Vagina (tissue), 2 donors: ENCODE measurements around the gene SSB. TPM values are rescaled to one million over a fixed set of nuclear protein-coding genes. Genes with fewer than 3 reads are reported as not detected.
"Not testable (repeated sequence)": the region's sequence is repeated elsewhere in the genome, so short reads cannot be mapped to it uniquely, and the experiment has no call there.

Experiments
- DNase-seq, 2 donors: peaks; one replicate each; pipeline ENCODE4 v3.0.0-alpha.2; 2017; ENCODE audit errors: extremely low spot score in 2 of 2
- H3K27ac ChIP-seq: fragments of 200-600 bp; sonication (generic); one replicate; pipeline ENCODE4 v1.5.1; 2019
- H3K27me3 ChIP-seq: fragments of 200-600 bp; sonication (generic); one replicate; pipeline ENCODE4 v1.5.1; 2019
- H3K36me3 ChIP-seq, 2 donors: fragments of 200-600 bp; sonication (generic); one replicate each; pipeline ENCODE4 v1.5.1; 2017 to 2019
- H3K4me1 ChIP-seq: fragments of 200-600 bp; sonication (generic); one replicate; pipeline ENCODE4 v1.5.1; 2019
- H3K4me3 ChIP-seq, 2 donors: fragments of 200-600 bp; sonication (generic); 1 replicate in 1 of 2; 2 replicates in 1 of 2; pipeline ENCODE4 v1.5.1; 2016 to 2019
- H3K9me3 ChIP-seq: fragments of 200-600 bp; sonication (generic); one replicate; pipeline ENCODE4 v1.5.1; 2019
- POLR2A ChIP-seq, 2 donors: fragments of 450-650 bp; IDR thresholded peaks; one replicate each; pipeline ENCODE4 v1.6.1; 2017; ENCODE audit warnings: antibody characterized with exemption in 2 of 2, mild to moderate bottlenecking in 2 of 2, moderate library complexity in 2 of 2
- POLR2AphosphoS5 ChIP-seq, 2 donors: sonication (generic); formaldehyde crosslinking; IDR thresholded peaks; one replicate each; pipeline ENCODE4 v1.9.0; 2017; ENCODE audit warnings: antibody characterized with exemption in 2 of 2, mild to moderate bottlenecking in 2 of 2, low read depth in 1 of 2; ENCODE audit not compliant: insufficient read depth in 1 of 2
- intact Hi-C: fragments of 100-400 bp; cut with DNase I; formaldehyde crosslinking; loops from one replicate; pipeline ENCODE4 v1.15.1; 2023
- total RNA-seq: library from RNA; depleted of rRNA; stranded (reverse); fragments of >200 nt; gene quantifications from one replicate; pipeline ENCODE4 v1.2.3, GENCODE V29; 2016
- TF ChIP-seq, protein P1 (sequence below), 3 experiments: fragments of 450-650 bp in 2 of 3; fragments of 200-600 bp in 1 of 3; sonication (generic) in 1 of 3; IDR thresholded peaks; one replicate each; pipeline ENCODE4 v1.5.1; 2017 to 2019; ENCODE audit warnings: antibody characterized with exemption in 3 of 3, mild to moderate bottlenecking in 2 of 3, moderate library complexity in 2 of 3

Gene SSB
- total RNA-seq, 1 donor from 2014 or later = 47.1 TPM

DNA sequence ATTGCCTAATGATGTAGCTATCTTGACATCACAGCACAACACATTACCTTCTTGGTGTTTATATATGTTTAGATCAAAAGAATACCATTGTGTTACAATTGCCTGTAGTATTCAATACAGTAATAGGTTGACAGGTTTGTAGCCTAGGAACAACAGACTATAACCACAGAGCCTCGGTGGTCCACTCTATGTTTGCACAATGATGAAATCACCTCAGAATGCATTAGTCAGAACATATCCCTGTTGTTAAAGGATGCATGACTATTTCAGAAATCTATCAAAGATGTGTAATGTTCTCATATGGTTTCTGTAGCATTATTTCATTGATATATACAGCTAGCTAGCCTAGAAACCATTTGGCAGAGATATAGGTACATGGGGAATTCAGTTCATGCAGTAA, 17.2 kb downstream of the SSB start:
- TF ChIP-seq, protein P1, sequence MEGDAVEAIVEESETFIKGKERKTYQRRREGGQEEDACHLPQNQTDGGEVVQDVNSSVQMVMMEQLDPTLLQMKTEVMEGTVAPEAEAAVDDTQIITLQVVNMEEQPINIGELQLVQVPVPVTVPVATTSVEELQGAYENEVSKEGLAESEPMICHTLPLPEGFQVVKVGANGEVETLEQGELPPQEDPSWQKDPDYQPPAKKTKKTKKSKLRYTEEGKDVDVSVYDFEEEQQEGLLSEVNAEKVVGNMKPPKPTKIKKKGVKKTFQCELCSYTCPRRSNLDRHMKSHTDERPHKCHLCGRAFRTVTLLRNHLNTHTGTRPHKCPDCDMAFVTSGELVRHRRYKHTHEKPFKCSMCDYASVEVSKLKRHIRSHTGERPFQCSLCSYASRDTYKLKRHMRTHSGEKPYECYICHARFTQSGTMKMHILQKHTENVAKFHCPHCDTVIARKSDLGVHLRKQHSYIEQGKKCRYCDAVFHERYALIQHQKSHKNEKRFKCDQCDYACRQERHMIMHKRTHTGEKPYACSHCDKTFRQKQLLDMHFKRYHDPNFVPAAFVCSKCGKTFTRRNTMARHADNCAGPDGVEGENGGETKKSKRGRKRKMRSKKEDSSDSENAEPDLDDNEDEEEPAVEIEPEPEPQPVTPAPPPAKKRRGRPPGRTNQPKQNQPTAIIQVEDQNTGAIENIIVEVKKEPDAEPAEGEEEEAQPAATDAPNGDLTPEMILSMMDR (IDR thresholded peaks at IDR 0.05) = no peak
- TF ChIP-seq POLR2A (IDR thresholded peaks at IDR 0.05) (no peak), POLR2AphosphoS5 (IDR thresholded peaks at IDR 0.05; ENCODE audit: insufficient read depth in 1 of 2, low read depth in 1 of 2) (no peak)
- Histone ChIP-seq H3K9me3 (no peaks in the 10 kb centered on the region), H3K4me3 (no peak overlapping the region), H3K36me3 (peaks cover 0 to 60% of the 10 kb centered on the region in 2 donors), H3K27me3 (no peaks in the 10 kb centered on the region), H3K27ac (no peak overlapping the region), H3K4me1 (no peaks in the 10 kb centered on the region)
- intact Hi-C loops = no loop called here
- DNase-seq = no peak

DNA sequence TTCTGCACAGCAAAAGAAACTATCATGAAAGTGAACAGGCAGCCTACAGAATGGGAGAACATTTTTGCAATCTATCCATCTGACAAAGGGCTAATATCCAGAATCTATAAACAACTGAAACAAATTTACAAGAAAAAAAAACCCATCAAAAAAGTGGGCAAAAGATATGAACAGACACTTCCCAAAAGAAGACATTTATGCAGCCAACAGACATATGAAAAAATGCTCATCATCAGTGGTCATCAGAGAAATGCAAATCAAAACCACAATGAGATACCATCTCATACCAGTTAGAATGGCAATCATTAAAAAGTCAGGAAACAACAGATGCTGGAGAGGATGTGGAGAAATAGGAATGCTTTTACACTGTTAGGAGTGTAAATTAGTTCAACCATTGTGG, 18.3 kb downstream of the SSB start:
- H3K27me3 ChIP-seq, H3K4me1 ChIP-seq, H3K9me3 ChIP-seq, DNase-seq, H3K4me3 ChIP-seq, H3K27ac ChIP-seq, intact Hi-C loops: not testable (repeated sequence)
- H3K36me3 ChIP-seq = peaks cover 0 to 49% of the 10 kb centered on the region in 2 donors

DNA sequence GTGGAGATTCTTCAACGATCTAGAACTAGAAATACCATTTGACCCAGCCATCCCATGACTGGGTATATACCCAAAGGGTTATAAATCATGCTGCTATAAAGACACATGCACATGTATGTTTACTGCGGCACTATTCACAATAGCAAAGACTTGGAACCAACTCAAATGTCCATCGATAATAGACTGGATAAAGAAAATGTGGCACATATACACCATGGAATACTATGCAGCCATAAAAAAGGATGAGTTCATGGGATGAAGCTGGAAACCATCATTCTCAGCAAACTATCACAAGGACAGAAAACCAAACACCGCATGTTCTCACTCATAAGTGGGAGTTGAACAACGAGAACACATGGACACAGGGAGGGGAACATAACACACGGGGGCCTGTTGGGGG, 18.7 kb downstream of the SSB start:
- H3K4me3 ChIP-seq, H3K27me3 ChIP-seq, H3K27ac ChIP-seq, DNase-seq, H3K4me1 ChIP-seq, H3K9me3 ChIP-seq, intact Hi-C loops: not testable (repeated sequence)
- peaks cover 0 to 45% of the 10 kb centered on the region in 2 donors for H3K36me3 ChIP-seq

DNA sequence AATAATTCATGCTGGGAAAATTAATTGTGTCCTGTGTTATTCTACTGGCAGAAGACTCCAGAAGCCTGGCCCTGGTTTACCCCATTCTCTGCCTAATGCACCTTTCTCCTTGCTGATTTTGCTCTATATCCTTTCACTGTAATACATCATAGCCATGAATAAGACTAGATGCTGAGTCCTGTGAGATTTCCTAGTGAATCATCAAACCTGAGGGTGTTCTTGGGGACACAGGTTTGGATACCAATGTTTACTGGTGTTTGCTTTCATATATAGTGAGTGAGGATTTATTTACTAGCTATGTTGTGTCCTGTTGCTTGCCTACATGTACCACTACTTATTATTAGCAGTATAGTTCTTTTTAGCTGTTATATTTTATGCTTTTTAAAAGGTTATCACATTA, 19.6 kb downstream of the SSB start:
- peaks cover 0 to 39% of the 10 kb centered on the region in 2 donors for H3K36me3 ChIP-seq

DNA sequence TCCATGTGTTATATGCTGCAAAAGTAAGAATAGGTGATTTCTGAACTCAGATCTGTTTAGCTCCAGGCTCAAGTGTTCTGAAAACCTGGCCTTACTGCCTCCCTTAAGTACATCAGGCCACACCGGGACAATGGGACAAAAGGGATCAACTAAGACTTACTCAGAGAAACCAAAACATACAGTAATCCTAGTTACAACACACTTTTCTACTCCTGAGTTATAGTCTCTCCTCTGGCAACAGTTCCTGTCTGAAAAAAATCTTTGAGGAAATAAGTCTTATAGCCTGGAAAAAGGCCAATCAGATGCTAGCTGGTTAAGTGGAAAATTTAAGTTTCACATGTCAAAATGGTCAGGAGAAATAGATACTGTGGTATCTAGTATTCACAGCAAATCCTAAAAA, 20.4 kb downstream of the SSB start:
- intact Hi-C loops = no loop called here
- Histone ChIP-seq H3K4me1 (peaks cover 24% of the 10 kb centered on the region), H3K4me3 (no peak overlapping the region), H3K9me3 (no peaks in the 10 kb centered on the region), H3K27me3 (no peaks in the 10 kb centered on the region), H3K27ac (no peak overlapping the region), H3K36me3 (peaks cover 0 to 30% of the 10 kb centered on the region in 2 donors)
- no peak for DNase-seq
- TF ChIP-seq, protein P1 (IDR thresholded peaks at IDR 0.05) = no peak
- TF ChIP-seq POLR2A (IDR thresholded peaks at IDR 0.05) = no peak
- no peak for TF ChIP-seq POLR2AphosphoS5 (IDR thresholded peaks at IDR 0.05; ENCODE audit: insufficient read depth in 1 of 2, low read depth in 1 of 2)

More for the DNA sequence above, 19.6 kb downstream of the SSB start:
- Histone ChIP-seq H3K27me3 (no peaks in the 10 kb centered on the region), H3K4me1 (peaks cover 15% of the 10 kb centered on the region), H3K4me3 (no peak overlapping the region), H3K27ac (no peak overlapping the region), H3K9me3 (no peaks in the 10 kb centered on the region)
- no peak for TF ChIP-seq POLR2A (IDR thresholded peaks at IDR 0.05)
- TF ChIP-seq, protein P1 (IDR thresholded peaks at IDR 0.05) = no peak
- TF ChIP-seq POLR2AphosphoS5 (IDR thresholded peaks at IDR 0.05; ENCODE audit: insufficient read depth in 1 of 2, low read depth in 1 of 2) = no peak
- no peak for DNase-seq
- intact Hi-C loops = no loop called here

DNA sequence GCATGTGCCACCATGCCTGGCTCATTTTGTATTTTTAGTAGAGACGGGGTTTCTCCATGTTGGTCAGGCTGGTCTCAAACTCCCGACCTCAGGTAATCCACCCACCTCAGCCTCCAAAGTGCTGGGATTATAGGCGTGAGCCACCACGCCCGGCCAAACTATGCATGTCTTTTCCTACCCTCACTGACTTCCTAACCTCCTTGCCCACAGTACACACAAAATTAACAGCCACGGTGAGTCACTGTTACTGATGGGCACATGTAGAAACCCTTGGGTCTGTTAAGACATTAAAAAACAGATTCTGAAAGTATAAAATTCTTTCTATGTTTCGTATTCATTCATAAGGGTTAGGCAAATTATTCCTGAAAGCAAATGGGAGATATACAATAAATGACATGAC, 21.4 kb downstream of the SSB start:
- H3K9me3 ChIP-seq, H3K27ac ChIP-seq, H3K4me3 ChIP-seq, H3K27me3 ChIP-seq, DNase-seq, intact Hi-C loops: not testable (repeated sequence)
- Histone ChIP-seq H3K36me3 (peaks cover 0 to 24% of the 10 kb centered on the region in 2 donors), H3K4me1 (peaks cover 27% of the 10 kb centered on the region)

DNA sequence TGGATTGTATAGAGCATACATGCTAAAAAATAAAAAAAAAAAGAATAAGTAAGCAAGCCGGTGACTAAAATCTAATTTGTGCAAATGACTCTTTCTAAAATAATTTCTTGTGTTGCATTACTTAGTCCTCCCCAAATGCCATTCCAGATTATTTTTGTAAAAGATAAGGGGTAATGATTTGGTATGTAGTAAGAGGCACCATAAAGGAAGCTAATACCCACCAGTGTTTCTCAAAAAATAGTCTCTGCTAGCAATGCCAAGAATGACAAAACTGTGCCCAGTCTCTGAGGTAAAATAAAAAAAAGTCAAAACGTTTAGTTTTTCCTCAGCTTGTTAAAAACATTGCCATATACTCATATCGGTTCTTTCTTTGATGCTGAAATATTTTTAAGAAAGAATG, 23.4 kb downstream of the SSB start:
- H3K36me3 ChIP-seq = peaks cover 0 to 16% of the 10 kb centered on the region in 2 donors
- H3K27me3 ChIP-seq = no peaks in the 10 kb centered on the region
- TF ChIP-seq POLR2AphosphoS5 (IDR thresholded peaks at IDR 0.05; ENCODE audit: insufficient read depth in 1 of 2, low read depth in 1 of 2) (no peak), POLR2A (IDR thresholded peaks at IDR 0.05) (no peak)
- TF ChIP-seq, protein P1 (IDR thresholded peaks at IDR 0.05) = no peak
- H3K4me3 ChIP-seq = no peak overlapping the region
- no peak for DNase-seq
- H3K9me3 ChIP-seq = no peaks in the 10 kb centered on the region
- H3K4me1 ChIP-seq = peaks cover 38% of the 10 kb centered on the region
- no peak overlapping the region for H3K27ac ChIP-seq
- intact Hi-C loops = loop anchor here (1.0 kb wide), 1 partner anchor 21 kb away; no protein-coding TSS in a partner anchor
